ENCODE results near the gene CD79B. TPM values are rescaled to one million over a fixed set of nuclear protein-coding genes. Genes with fewer than 3 reads are reported as not detected.

The CD79B gene
- total and polyA plus RNA-seq, 8 donors: 1.8 to 3.5 (median 2.2) TPM

DNA sequence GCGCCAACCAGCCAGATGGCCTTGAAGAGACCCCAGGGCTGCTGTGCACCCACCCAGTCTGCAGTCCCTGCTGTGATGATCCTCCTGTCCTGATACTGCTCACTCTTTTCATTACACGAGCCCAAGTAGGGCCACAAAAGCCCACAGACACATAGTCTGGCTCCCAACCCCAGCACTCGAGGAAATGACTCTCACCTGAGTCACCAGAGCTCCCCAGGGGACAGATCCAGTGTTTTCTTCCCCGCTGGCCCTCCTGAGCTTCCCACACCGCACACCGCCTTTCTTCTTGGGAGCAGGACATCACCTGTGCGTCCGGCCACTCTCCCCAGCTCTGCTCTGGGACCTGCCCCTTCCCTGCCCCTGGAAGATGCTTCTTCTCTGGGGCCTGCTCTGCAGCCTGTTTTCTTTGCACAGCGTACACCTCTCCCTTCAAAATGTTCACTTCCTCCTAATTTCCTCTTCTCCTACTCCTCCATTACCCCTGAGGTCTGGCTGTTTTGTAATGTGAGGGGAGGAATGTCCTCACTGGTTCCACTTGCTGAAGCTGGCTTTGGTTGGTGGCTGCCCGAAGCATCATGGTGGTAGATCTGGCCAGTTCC is 42.6 kb upstream of the CD79B start:
- no peaks in the 10 kb centered on the region for H3K4me1 ChIP-seq
- TF ChIP-seq, protein P1, sequence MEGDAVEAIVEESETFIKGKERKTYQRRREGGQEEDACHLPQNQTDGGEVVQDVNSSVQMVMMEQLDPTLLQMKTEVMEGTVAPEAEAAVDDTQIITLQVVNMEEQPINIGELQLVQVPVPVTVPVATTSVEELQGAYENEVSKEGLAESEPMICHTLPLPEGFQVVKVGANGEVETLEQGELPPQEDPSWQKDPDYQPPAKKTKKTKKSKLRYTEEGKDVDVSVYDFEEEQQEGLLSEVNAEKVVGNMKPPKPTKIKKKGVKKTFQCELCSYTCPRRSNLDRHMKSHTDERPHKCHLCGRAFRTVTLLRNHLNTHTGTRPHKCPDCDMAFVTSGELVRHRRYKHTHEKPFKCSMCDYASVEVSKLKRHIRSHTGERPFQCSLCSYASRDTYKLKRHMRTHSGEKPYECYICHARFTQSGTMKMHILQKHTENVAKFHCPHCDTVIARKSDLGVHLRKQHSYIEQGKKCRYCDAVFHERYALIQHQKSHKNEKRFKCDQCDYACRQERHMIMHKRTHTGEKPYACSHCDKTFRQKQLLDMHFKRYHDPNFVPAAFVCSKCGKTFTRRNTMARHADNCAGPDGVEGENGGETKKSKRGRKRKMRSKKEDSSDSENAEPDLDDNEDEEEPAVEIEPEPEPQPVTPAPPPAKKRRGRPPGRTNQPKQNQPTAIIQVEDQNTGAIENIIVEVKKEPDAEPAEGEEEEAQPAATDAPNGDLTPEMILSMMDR (IDR thresholded peaks at IDR 0.05): no peak
- peak; percentile 36 for ATAC-seq
- no peaks in the 10 kb centered on the region for H3K9me3 ChIP-seq
- no peak overlapping the region for H3K4me3 ChIP-seq
- intact Hi-C loops (cut with DNase I): no loop called here
- H3K27ac ChIP-seq: no peak overlapping the region
- no peaks in the 10 kb centered on the region for H3K36me3 ChIP-seq
- H3K27me3 ChIP-seq: no peaks in the 10 kb centered on the region
- DNase-seq: no peak

GRCh38 chr17:63973930-63974593 is 41.9 kb upstream of the CD79B start:
- TF ChIP-seq, protein P1 (IDR thresholded peaks at IDR 0.05): no peak
- Histone ChIP-seq H3K4me3 (no peak overlapping the region), H3K9me3 (no peaks in the 10 kb centered on the region), H3K36me3 (no peaks in the 10 kb centered on the region), H3K27me3 (no peaks in the 10 kb centered on the region), H3K27ac (no peak overlapping the region), H3K4me1 (no peaks in the 10 kb centered on the region)
- DNase-seq (no peak), ATAC-seq (peak; percentile 66)
- intact Hi-C loops (cut with DNase I): no loop called here

- no peak overlapping the region for H3K4me3 ChIP-seq
- H3K36me3 ChIP-seq: no peaks in the 10 kb centered on the region
- intact Hi-C loops (cut with DNase I): no loop called here
- no peaks in the 10 kb centered on the region for H3K9me3 ChIP-seq
- TF ChIP-seq, protein P1 (IDR thresholded peaks at IDR 0.05): no peak
- DNase-seq: no peak
- no peak overlapping the region for H3K27ac ChIP-seq
- H3K4me1 ChIP-seq: no peaks in the 10 kb centered on the region
- no peak for ATAC-seq
- no peaks in the 10 kb centered on the region for H3K27me3 ChIP-seq
Observed at GRCh38 chr17:63973247-63973646, 41.1 kb upstream of the CD79B start.

DNA sequence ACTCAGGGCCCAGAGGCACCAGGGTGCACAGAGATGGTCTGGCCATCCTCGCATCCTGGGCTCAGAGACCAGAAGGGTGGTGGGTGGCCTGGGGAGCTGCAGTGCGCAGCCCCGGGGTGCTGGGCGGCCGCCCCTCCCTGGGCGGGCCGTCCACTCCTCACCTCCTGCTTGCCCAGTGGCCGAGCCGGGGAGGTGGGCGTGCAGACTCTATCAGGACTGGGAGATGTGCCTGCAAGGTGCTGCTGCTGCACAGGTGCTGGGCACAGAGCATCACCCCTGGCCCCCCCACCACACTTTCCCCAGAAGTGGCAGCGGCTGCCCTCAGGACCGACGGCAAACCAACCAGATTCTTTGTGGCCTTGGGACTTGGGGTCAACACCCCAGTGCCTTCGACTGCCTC is 40.7 kb upstream of the CD79B start, which contains the start of gene SCN4A:
Gene SCN4A (minus strand): TSS at position 123 of the 400 bp plus-strand sequence. CDS start 77 bp downstream, at position 46.
- TF ChIP-seq, protein P1 (IDR thresholded peaks at IDR 0.05): no peak
- Histone ChIP-seq H3K27ac (no peak within 1 kb of the TSS), H3K4me3 (no peak within 1 kb of the TSS), H3K9me3 (no peaks in the 10 kb centered on the region), H3K36me3 (no peaks in the 10 kb centered on the region), H3K27me3 (no peaks in the 10 kb centered on the region), H3K4me1 (no peaks in the 10 kb centered on the region)
- ATAC-seq (no peak), DNase-seq (no peak)
- intact Hi-C loops (cut with DNase I): no loop called here

DNA sequence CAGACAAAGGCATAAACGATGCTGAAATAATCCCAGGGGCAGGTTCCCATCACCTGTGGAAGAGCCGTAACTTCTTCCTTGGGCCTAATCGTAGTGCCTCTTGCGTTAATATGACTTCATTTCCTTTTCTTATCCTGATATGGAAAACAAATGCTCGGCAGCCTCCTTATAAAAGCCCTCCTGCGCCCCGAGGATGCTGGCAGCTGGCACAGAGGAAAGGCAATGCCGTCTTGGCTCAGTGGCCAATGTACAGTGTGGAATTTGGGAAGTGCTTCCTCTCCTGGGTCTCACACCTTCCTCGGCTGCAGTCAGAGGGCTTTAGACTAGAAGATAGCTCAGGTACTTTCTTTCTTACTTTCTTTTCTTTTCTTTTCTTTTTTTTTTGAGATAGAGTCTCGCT is 37.1 kb upstream of the CD79B start:
- H3K9me3 ChIP-seq: no peaks in the 10 kb centered on the region
- ATAC-seq: no peak
- H3K4me3 ChIP-seq: no peak overlapping the region
- TF ChIP-seq, protein P1 (IDR thresholded peaks at IDR 0.05): no peak
- no peaks in the 10 kb centered on the region for H3K27me3 ChIP-seq
- intact Hi-C loops (cut with DNase I): no loop called here
- no peaks in the 10 kb centered on the region for H3K4me1 ChIP-seq
- H3K36me3 ChIP-seq: no peaks in the 10 kb centered on the region
- no peak overlapping the region for H3K27ac ChIP-seq
- no peak for DNase-seq

Data from left lung (tissue), 10 donors.